Suppressor macrophage (primary cell): ENCODE data around the gene TGFB1I1.
"Not testable (repeated sequence)": the region's sequence is repeated elsewhere in the genome, so short reads cannot be mapped to it uniquely, and the experiment has no call there.

Experiments used
- DNase-seq, 4 experiments: peaks; one replicate each; pipeline ENCODE4 v3.0.0-alpha.2; 2020 to 2022

TGFB1I1 gene

DNA sequence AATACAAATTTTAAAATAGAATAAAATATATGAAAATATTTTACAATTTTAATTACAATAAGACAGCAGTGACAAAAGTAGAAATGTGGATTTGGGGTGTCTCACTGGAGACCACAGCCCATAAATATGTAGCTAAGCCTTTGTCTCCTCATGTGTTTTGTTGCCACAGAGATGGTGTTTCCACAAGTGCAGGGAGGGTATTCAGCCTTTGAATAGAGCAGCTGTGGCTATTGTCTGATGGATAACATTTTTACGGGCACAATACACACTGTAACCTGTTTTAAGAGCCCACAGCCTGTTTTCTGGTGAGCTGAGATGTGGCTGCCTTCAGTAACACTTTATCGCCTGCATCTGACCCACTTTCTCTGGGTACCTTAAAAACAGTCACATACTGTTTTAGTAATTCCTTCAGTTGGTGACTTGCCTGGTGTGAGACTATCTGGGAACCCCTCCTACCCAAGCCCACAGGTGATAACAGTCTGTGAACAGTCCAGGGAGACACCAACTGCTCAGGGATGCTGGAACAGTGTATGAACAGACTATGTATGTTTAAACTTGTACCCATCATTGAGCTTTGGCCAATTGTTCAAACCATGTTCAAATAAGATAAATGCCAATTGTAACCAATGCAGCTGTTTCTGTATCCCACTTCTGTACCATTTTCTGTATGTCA, 47.9 kb downstream of the TGFB1I1 start:
- no peak for DNase-seq

- no peak for DNase-seq
These were observed 49.4 kb downstream of the TGFB1I1 start for GRCh38 chr16:31521368-31521767.

GRCh38 chr16:31522071-31522470, 50.1 kb downstream of the TGFB1I1 start:
- DNase-seq, result no peak

- not testable (repeated sequence) for DNase-seq
These were observed 51.8 kb downstream of the TGFB1I1 start for GRCh38 chr16:31523768-31524167.

DNA sequence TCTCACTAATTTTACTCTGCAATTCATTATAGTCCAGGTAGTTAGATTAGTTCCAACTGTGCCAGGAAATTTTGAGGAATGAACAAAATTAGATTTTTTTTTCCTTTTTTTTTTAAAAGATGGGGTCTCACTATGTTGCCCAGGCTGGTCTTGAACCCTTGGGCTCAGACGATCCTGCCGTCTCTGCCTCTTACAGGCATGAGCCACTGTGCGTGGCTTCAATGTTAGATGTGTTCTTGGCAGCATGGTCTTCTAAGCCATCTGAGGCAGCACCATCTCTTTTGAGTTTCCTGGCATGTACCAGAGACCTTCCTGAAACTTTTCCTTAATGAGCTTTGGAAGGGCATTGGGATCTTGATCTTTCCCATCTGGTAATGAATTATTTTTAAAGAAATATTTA, 53.2 kb downstream of the TGFB1I1 start:
- no peak for DNase-seq
